K562 (cell line): ENCODE data around the gene HPRT1. TPM values are rescaled to one million over a fixed set of nuclear protein-coding genes. Genes with fewer than 3 reads are reported as not detected.

ENCODE experiments used
- BCL6 ChIP-seq: fragments of 250-450 bp; sonication (Bioruptor Pico); IDR thresholded peaks from 2 replicates; pipeline ENCODE4 v1.4.0; 2020
- BCOR ChIP-seq: fragments of 450-650 bp; IDR thresholded peaks from 2 replicates; pipeline ENCODE4 v1.6.1; 2016
- BRD9 ChIP-seq: fragments of 450-650 bp; IDR thresholded peaks from 2 replicates; pipeline ENCODE4 v1.6.1; 2018; ENCODE audit warnings: low read depth; ENCODE audit not compliant: partially characterized antibody
- C11orf30 ChIP-seq: fragments of 450-650 bp; IDR thresholded peaks from 2 replicates; pipeline ENCODE4 v1.6.1; 2016; ENCODE audit warnings: low read depth, mild to moderate bottlenecking
- CSDE1 ChIP-seq, 2 experiments: fragments of 450-650 bp; IDR thresholded peaks; 2 replicates each; pipeline ENCODE4 v1.6.1; 2016; ENCODE audit warnings: mild to moderate bottlenecking in 1 of 2
- DDX20 ChIP-seq: fragments of 450-650 bp; IDR thresholded peaks from 2 replicates; pipeline ENCODE4 v1.6.1; 2016; ENCODE audit warnings: missing genetic modification characterization, low read depth, mild to moderate bottlenecking, missing compliant biosample characterization, moderate library complexity
- E2F3 ChIP-seq: fragments of 250-450 bp; sonication (Bioruptor Pico); IDR thresholded peaks from 2 replicates; pipeline ENCODE4 v1.4.0; 2020; ENCODE audit warnings: mild to moderate bottlenecking
- EP300 ChIP-seq: IDR thresholded peaks from 2 replicates; pipeline ENCODE4 v1.6.1; 2012; ENCODE audit warnings: low read length, improper control_type of control experiment
- HDAC2 ChIP-seq: fragments of 450-650 bp; IDR thresholded peaks from 2 replicates; pipeline ENCODE4 v1.6.1; 2016; ENCODE audit warnings: mild to moderate bottlenecking
- KDM1A ChIP-seq, 2 experiments: fragments of 450-650 bp; IDR thresholded peaks; 2 replicates each; pipeline ENCODE4 v1.6.1; 2016; ENCODE audit warnings: mild to moderate bottlenecking in 2 of 2
- KLF16 ChIP-seq: IDR thresholded peaks from 2 replicates; pipeline ENCODE4 v1.6.1; 2016; ENCODE audit warnings: antibody characterized with exemption
- NCOA4 ChIP-seq: fragments of 450-650 bp; IDR thresholded peaks from 2 replicates; pipeline ENCODE4 v1.6.1; 2018; ENCODE audit warnings: mild to moderate bottlenecking; ENCODE audit not compliant: partially characterized antibody
- PTBP1 ChIP-seq: fragments of 200-400 bp; formaldehyde crosslinking; IDR thresholded peaks from 2 replicates; pipeline ENCODE4 v1.6.1; 2017; ENCODE audit warnings: low read depth, low read length
- RBFOX2 ChIP-seq: fragments of 200-400 bp; formaldehyde crosslinking; IDR thresholded peaks from 2 replicates; pipeline ENCODE4 v1.6.1; 2017; ENCODE audit warnings: low read depth, mild to moderate bottlenecking, low read length, moderate library complexity
- RCOR1 ChIP-seq, 2 experiments: IDR thresholded peaks; 2 replicates each; pipeline ENCODE4 v1.6.1; 2012; ENCODE audit warnings: low read depth in 2 of 2, low read length in 2 of 2, borderline replicate concordance in 1 of 2, improper control_type of control experiment in 1 of 2
- ZFP1 ChIP-seq: fragments of 450-650 bp; formaldehyde crosslinking; IDR thresholded peaks from 2 replicates; pipeline ENCODE4 v1.4.0; 2020; ENCODE audit warnings: mild to moderate bottlenecking, mixed read lengths
- ZNF764 ChIP-seq: fragments of 250-450 bp; sonication (Bioruptor Pico); IDR thresholded peaks from 2 replicates; pipeline ENCODE4 v1.4.0; 2020; ENCODE audit warnings: low read depth, mild to moderate bottlenecking, moderate library complexity
- polyA plus RNA-seq, 8 experiments: library from polyadenylated mRNA; depleted of rRNA in 4 of 8; stranded (reverse) in 5 of 8; unstranded in 3 of 8; fragments of >200 nt; fragmentation: Nextera tagmentation in 2 of 8; fragmentation: Illumina TruSeq in 1 of 8; extraction: Ambion mirVana in 2 of 8; extraction: Trizol in 1 of 8; gene quantifications; 2 replicates each; pipeline versions ENCODE4 v1.2.1 to v1.2.3, GENCODE V29; 2011 to 2014; ENCODE audit warnings: inconsistent platforms in 1 of 8, missing spikeins in 1 of 8
- total RNA-seq, 7 experiments: library from RNA; depleted of rRNA in 6 of 7; stranded (reverse); fragments of >200 nt in 6 of 7; fragmentation: Illumina TruSeq in 2 of 7; extraction: Trizol in 2 of 7; gene quantifications; 2 replicates each; pipeline versions ENCODE4 v1.2.1 to v1.2.3, GENCODE V29; 2011 to 2021; ENCODE audit warnings: low replicate concordance in 1 of 7
- TF ChIP-seq, protein P1 (sequence below), 2 experiments: fragments of 450-650 bp; formaldehyde crosslinking in 1 of 2; IDR thresholded peaks; 2 replicates each; pipeline versions ENCODE4 v1.4.0 to v1.6.1; 2014 to 2020; ENCODE audit warnings: mild to moderate bottlenecking in 2 of 2, borderline replicate concordance in 1 of 2, low read depth in 1 of 2
- TF ChIP-seq, protein P2 (sequence below): sonication (generic); formaldehyde crosslinking; IDR thresholded peaks from 2 replicates; pipeline ENCODE4 v1.4.0; 2020; ENCODE audit warnings: mild to moderate bottlenecking, missing genetic modification reagents
- TF ChIP-seq, protein P3 (sequence below): fragments of 450-650 bp; formaldehyde crosslinking; IDR thresholded peaks from 2 replicates; pipeline ENCODE4 v1.4.0; 2020; ENCODE audit warnings: mild to moderate bottlenecking

The HPRT1 gene
- total and polyA plus RNA-seq, 9 of the 15 experiments (the other 6 are each of a cell fraction or from before 2014, with no cell fraction given), result 24.4 to 158 (median 104) TPM

DNA sequence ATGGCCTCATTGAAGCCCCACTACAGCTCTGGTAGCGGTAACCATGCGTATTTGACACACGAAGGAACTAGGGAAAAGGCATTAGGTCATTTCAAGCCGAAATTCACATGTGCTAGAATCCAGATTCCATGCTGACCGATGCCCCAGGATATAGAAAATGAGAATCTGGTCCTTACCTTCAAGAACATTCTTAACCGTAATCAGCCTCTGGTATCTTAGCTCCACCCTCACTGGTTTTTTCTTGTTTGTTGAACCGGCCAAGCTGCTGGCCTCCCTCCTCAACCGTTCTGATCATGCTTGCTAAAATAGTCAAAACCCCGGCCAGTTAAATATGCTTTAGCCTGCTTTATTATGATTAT lies 876 bp downstream of the HPRT1 start (continued):
- TF ChIP-seq, protein P1, sequence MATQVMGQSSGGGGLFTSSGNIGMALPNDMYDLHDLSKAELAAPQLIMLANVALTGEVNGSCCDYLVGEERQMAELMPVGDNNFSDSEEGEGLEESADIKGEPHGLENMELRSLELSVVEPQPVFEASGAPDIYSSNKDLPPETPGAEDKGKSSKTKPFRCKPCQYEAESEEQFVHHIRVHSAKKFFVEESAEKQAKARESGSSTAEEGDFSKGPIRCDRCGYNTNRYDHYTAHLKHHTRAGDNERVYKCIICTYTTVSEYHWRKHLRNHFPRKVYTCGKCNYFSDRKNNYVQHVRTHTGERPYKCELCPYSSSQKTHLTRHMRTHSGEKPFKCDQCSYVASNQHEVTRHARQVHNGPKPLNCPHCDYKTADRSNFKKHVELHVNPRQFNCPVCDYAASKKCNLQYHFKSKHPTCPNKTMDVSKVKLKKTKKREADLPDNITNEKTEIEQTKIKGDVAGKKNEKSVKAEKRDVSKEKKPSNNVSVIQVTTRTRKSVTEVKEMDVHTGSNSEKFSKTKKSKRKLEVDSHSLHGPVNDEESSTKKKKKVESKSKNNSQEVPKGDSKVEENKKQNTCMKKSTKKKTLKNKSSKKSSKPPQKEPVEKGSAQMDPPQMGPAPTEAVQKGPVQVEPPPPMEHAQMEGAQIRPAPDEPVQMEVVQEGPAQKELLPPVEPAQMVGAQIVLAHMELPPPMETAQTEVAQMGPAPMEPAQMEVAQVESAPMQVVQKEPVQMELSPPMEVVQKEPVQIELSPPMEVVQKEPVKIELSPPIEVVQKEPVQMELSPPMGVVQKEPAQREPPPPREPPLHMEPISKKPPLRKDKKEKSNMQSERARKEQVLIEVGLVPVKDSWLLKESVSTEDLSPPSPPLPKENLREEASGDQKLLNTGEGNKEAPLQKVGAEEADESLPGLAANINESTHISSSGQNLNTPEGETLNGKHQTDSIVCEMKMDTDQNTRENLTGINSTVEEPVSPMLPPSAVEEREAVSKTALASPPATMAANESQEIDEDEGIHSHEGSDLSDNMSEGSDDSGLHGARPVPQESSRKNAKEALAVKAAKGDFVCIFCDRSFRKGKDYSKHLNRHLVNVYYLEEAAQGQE (IDR thresholded peaks at IDR 0.05; ENCODE audit: borderline replicate concordance), result peak; percentile 50
- TF ChIP-seq, protein P1 (CRISPR knock-in tag; IDR thresholded peaks at IDR 0.05; ENCODE audit: low read depth), result no peak
- no peak for TF ChIP-seq PTBP1
- peak; percentile 25 to 41; a peak in 2 of 4 replicates for TF ChIP-seq KDM1A (IDR thresholded peaks at IDR 0.05)
- no peak for TF ChIP-seq ZNF764
- TF ChIP-seq EP300, result no peak
- no peak for TF ChIP-seq HDAC2
- TF ChIP-seq, protein P2, sequence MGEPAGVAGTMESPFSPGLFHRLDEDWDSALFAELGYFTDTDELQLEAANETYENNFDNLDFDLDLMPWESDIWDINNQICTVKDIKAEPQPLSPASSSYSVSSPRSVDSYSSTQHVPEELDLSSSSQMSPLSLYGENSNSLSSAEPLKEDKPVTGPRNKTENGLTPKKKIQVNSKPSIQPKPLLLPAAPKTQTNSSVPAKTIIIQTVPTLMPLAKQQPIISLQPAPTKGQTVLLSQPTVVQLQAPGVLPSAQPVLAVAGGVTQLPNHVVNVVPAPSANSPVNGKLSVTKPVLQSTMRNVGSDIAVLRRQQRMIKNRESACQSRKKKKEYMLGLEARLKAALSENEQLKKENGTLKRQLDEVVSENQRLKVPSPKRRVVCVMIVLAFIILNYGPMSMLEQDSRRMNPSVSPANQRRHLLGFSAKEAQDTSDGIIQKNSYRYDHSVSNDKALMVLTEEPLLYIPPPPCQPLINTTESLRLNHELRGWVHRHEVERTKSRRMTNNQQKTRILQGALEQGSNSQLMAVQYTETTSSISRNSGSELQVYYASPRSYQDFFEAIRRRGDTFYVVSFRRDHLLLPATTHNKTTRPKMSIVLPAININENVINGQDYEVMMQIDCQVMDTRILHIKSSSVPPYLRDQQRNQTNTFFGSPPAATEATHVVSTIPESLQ, result no peak
- no peak for TF ChIP-seq BCL6 (CRISPR knock-in tag)
- no peak for TF ChIP-seq NCOA4
- no peak for TF ChIP-seq BCOR
- no peak for TF ChIP-seq DDX20 (tag)
- no peak for TF ChIP-seq RBFOX2
- TF ChIP-seq RCOR1 (IDR thresholded peaks at IDR 0.05; ENCODE audit: borderline replicate concordance in 1 of 2, low read depth in 2 of 2, low read length in 2 of 2), result peak in 1 of 2 experiments; percentile 26; a peak in 1 of 4 replicates
- TF ChIP-seq, protein P3, sequence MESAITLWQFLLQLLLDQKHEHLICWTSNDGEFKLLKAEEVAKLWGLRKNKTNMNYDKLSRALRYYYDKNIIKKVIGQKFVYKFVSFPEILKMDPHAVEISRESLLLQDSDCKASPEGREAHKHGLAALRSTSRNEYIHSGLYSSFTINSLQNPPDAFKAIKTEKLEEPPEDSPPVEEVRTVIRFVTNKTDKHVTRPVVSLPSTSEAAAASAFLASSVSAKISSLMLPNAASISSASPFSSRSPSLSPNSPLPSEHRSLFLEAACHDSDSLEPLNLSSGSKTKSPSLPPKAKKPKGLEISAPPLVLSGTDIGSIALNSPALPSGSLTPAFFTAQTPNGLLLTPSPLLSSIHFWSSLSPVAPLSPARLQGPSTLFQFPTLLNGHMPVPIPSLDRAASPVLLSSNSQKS (CRISPR knock-in tag), result no peak
- no peak for TF ChIP-seq CSDE1 (IDR thresholded peaks at IDR 0.05)
- TF ChIP-seq E2F3 (CRISPR knock-in tag), result no peak
- TF ChIP-seq C11orf30, result no peak
- no peak for TF ChIP-seq ZFP1 (CRISPR knock-in tag)
- TF ChIP-seq BRD9, result no peak
- TF ChIP-seq KLF16, result no peak
